ENCODE results near the gene MOB1B.
"Not testable (repeated sequence)": the region's sequence is repeated elsewhere in the genome, so short reads cannot be mapped to it uniquely, and the experiment has no call there.

The MOB1B gene

DNA sequence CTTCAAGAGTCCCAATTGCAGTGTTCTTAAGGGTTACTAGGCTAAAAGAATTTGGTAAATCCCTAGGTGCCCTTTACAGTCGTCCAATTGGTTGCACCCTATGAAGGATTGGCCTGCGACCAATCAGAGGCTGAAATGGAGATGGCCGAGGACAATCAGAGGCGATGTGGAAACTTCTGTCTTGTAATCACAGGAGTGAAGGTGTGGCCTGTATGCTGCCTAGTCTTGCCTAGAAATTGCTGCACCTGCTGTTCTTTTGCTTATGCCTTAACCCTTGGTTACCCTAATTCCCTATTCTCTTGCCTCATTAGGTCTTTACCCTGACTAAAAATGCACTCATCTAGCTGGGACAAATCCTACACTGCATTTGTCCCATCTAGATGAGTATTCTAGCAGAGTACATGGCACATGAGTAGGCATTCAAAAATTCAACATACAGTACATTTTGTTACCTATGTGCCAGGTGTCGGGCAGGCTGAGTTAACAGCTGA, 90.3 kb downstream of the MOB1B start:
- TF ChIP-seq CTCF (IDR thresholded peaks at IDR 0.05), result no peak
- no peak for TF ChIP-seq ZFX (IDR thresholded peaks at IDR 0.05; ENCODE audit: borderline replicate concordance)
- H3K27ac ChIP-seq, result peak overlapping the region; percentile 89

GRCh38 chr4:70993181-70994068, 91.3 kb downstream of the MOB1B start, which contains the start of gene DCK:
TSS of gene DCK (plus strand) at chr4:70993649. CDS start at chr4:70993836, 187 bp downstream.
- peak within 1 kb of the TSS; percentile 89 for H3K27ac ChIP-seq
- no peak for TF ChIP-seq ZFX (IDR thresholded peaks at IDR 0.05; ENCODE audit: borderline replicate concordance)
- no peak for TF ChIP-seq CTCF (IDR thresholded peaks at IDR 0.05)

DNA sequence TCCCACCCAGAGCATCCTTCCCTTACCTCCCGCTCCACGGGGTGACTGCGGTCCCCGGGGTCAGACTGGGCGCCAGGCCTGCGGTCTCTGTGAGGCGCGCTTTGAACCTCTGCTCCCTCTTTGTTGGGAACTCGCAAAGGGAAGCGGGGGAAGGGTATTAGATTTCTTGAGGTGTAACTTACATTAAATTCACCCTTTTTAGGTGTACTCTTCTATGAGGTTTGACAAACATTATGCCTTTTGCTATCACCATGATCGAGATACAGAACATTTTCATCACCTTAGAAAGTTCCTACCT, 91.8 kb downstream of the MOB1B start:
- no peak for TF ChIP-seq ZFX (IDR thresholded peaks at IDR 0.05; ENCODE audit: borderline replicate concordance)
- TF ChIP-seq CTCF (IDR thresholded peaks at IDR 0.05), result no peak
- peak overlapping the region; percentile 89 for H3K27ac ChIP-seq

DNA sequence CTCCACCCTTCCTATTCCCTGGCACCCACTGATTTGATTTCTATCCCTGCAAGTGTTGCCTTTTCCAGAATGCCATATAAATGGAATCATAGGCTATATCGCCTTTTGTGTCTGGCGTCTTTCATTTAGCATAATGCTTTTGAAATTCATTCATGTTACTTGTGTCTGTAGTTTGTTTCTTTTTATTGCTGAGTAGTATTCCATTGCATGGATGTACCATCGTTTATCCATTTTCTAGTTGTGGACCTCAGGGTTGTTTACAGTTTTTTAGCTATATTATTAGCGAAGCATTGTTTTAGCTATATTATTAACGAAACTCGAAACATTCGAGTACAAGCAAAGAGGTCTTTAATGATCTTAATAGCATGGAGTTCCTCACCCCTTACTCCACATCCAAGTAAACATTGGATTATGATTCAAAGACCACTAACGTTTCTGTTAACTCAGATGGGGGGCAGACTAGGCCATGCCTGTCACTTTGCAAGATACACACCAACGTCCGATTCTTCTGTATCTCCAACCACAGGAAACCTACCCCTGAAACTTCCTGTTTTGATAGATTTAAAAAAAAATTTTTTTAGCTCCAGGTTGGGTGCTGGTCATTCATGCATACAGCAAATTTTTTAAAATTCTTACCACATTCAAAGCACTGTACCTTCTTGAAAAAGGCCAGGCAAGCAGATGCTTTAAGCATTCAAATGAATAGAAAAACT, 92.4 kb downstream of the MOB1B start:
- TF ChIP-seq CTCF (IDR thresholded peaks at IDR 0.05) (no peak), ZFX (IDR thresholded peaks at IDR 0.05; ENCODE audit: borderline replicate concordance) (no peak)
- H3K27ac ChIP-seq, result peak overlapping the region; percentile 89

DNA sequence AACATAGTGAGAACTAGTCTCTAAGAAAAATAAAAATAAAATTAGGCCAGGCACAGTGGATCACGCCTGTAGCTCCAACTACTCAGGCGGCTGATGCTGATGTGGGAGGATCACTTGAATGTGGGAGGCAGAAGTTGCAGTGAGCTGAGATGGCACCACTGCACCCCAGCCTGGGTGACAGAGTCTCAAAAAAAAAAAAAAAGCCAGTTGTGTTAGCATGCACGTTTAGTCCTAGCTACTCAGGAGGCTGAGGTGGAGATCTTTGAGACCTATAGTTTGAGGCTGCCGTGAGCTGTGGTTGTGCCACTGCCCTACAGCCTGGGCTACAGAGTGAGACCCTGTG, 93.8 kb downstream of the MOB1B start:
- TF ChIP-seq ZFX (IDR thresholded peaks at IDR 0.05; ENCODE audit: borderline replicate concordance), result no peak
- no peak overlapping the region for H3K27ac ChIP-seq

DNA sequence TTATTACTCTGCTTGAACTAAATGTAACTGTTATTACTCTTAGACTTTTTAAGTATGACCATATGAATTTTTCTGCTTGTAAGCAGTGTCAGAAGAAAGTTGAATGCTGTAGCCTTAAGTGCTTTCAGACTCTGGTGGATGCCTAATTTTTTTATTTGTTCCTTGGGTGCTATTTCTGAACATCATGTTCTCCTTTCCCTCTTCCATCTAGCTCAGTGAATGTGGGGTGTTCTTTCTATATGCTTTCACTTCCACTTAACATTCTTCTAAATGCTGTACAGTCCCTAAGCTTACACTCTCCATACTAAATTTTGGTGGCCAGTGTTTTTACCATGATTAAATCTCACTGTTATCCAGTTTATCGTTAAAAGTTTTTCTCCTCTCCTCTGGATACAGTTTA, 94.9 kb downstream of the MOB1B start:
- no peak overlapping the region for H3K27ac ChIP-seq
- TF ChIP-seq CTCF (IDR thresholded peaks at IDR 0.05) (no peak), ZFX (IDR thresholded peaks at IDR 0.05; ENCODE audit: borderline replicate concordance) (no peak)

GRCh38 chr4:70997546-70997945, 95.4 kb downstream of the MOB1B start:
- no peak for TF ChIP-seq ZFX (IDR thresholded peaks at IDR 0.05; ENCODE audit: borderline replicate concordance)
- TF ChIP-seq CTCF (IDR thresholded peaks at IDR 0.05), result no peak
- no peak overlapping the region for H3K27ac ChIP-seq

DNA sequence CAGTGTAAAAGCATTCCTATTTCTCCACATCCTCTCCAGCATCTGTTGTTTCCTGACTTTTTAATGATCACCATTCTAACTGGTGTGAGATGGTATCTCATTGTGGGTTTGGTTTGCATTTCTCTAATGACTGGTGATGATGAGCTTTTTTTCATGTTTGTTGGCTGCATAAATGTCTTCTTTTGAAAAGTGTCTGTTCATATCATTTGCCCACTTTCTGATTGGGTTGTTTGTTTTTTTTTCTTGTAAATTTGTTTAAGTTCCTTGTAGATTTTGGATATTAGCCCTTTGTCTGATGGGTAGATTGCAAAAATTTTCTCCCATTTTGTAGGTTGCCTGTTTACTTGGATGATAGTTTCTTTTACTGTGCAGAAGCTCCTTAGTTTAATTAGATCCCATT, 97.5 kb downstream of the MOB1B start:
- not testable (repeated sequence) for H3K27ac ChIP-seq

GRCh38 chr4:71001363-71001762, 99.2 kb downstream of the MOB1B start:
- not testable (repeated sequence) for H3K27ac ChIP-seq
